HCT116 (cell line): ENCODE measurements around the gene GPR65. TPM values are rescaled to one million over a fixed set of nuclear protein-coding genes. Genes with fewer than 3 reads are reported as not detected.

Source experiments
- ATAC-seq: fragments of 200-7000 bp; cut with Tn5 transposase; 2 replicates; pipeline ENCODE4 v1.9.1; 2020; ENCODE audit warnings: mild to moderate bottlenecking, moderate library complexity
- BruUV-seq: library from RNA; stranded (reverse); fragments of 400-500 nt; replicated peaks from 2 replicates; lab custom pipeline; 2021; lab: Mats Ljungman, UMichigan
- CTCF ChIA-PET: fragments of 300-600 bp; sonication (Branson Sonifier 250); formaldehyde crosslinking; loops from one replicate; lab custom pipeline; 2021; ENCODE audit warnings: antibody characterized with exemption; lab: Charles Lee
- POLR2A ChIA-PET: fragments of 300-600, 350-600 bp; sonication (Branson Sonifier 250); formaldehyde crosslinking; loops from one replicate; lab custom pipeline; 2021; ENCODE audit warnings: antibody characterized with exemption; lab: Charles Lee
- RAD21 ChIA-PET, 2 experiments: fragments of 300-600 bp; sonication (Branson Sonifier 250); formaldehyde crosslinking; loops; one replicate each; lab custom pipeline; 2023; ENCODE audit warnings: low total read pairs in 2 of 2; ENCODE audit not compliant: uncharacterized antibody in 2 of 2, unreplicated experiment in 2 of 2, low non-redundant PET in 1 of 2; lab: Charles Lee
- DNase-seq: peaks from one replicate; pipeline ENCODE4 v3.0.0-alpha.2; 2010; ENCODE audit warnings: low read depth, low spot score
- H2AFZ ChIP-seq: fragments of 200-600 bp; shearing (Covaris generic), sonication (generic); 2 replicates; pipeline ENCODE4 v1.6.1; 2017; ENCODE audit warnings: low read depth, mixed run types, mixed read lengths, antibody characterized with exemption, low read length; ENCODE audit not compliant: poor library complexity, severe bottlenecking
- H3K27ac ChIP-seq: 2 replicates; pipeline ENCODE4 v1.5.1; 2012; ENCODE audit warnings: low read depth, low read length
- H3K27me3 ChIP-seq: fragments of 200-600 bp; sonication (generic); 2 replicates; pipeline ENCODE4 v1.6.1; 2016; ENCODE audit warnings: mixed run types, low read length, mixed read lengths; ENCODE audit not compliant: insufficient read depth
- H3K36me3 ChIP-seq, 2 experiments: fragments of 200-500 bp in 1 of 2; fragments of 200-600 bp in 1 of 2; sonication (Bioruptor generic) in 1 of 2; sonication (generic) in 1 of 2; 2 replicates each; pipeline versions ENCODE4 v1.5.1 to v1.6.1; 2014 to 2016; ENCODE audit warnings: low read length in 2 of 2, inconsistent platforms in 1 of 2, mixed read lengths in 1 of 2, mixed run types in 1 of 2; ENCODE audit not compliant: insufficient read depth in 2 of 2, control insufficient read depth in 1 of 2
- H3K4me1 ChIP-seq, 2 experiments: fragments of 200-600 bp in 1 of 2; sonication (generic) in 1 of 2; 2 replicates each; pipeline versions ENCODE4 v1.5.1 to v1.6.1; 2012 to 2017; ENCODE audit warnings: low read length in 2 of 2, inconsistent platforms in 1 of 2, mild to moderate bottlenecking in 1 of 2, mixed read lengths in 1 of 2, mixed run types in 1 of 2, moderate library complexity in 1 of 2; ENCODE audit not compliant: insufficient read depth in 2 of 2, control insufficient read depth in 1 of 2
- H3K4me2 ChIP-seq: fragments of 200-600 bp; sonication (generic); 2 replicates; pipeline ENCODE4 v1.6.1; 2017; ENCODE audit warnings: mixed run types, low read length, mixed read lengths
- H3K4me3 ChIP-seq, 2 experiments: fragments of 200-600 bp in 1 of 2; sonication (generic) in 1 of 2; replicated peaks in 1 of 2; 2 replicates each; pipeline ENCODE4 v1.5.1; 2011 to 2016; ENCODE audit warnings: low read length in 2 of 2, control low read depth in 1 of 2, low read depth in 1 of 2, mild to moderate bottlenecking in 1 of 2, mixed read lengths in 1 of 2, mixed run types in 1 of 2
- H3K79me2 ChIP-seq: fragments of 200-600 bp; sonication (generic); 2 replicates; pipeline ENCODE4 v1.6.1; 2017; ENCODE audit warnings: mild to moderate bottlenecking, mixed run types, low read length, moderate library complexity, mixed read lengths; ENCODE audit not compliant: insufficient read depth
- H3K9ac ChIP-seq: fragments of 200-600 bp; sonication (generic); 2 replicates; pipeline ENCODE4 v1.6.1; 2016; ENCODE audit warnings: low read length, mixed read lengths
- H3K9me2 ChIP-seq: fragments of 200-600 bp; sonication (generic), shearing (Covaris generic); 2 replicates; pipeline ENCODE4 v1.6.1; 2017; ENCODE audit warnings: mixed run types, mild to moderate bottlenecking, moderate library complexity; ENCODE audit not compliant: insufficient read depth
- H3K9me3 ChIP-seq, 2 experiments: fragments of 200-500 bp in 1 of 2; fragments of 200-600 bp in 1 of 2; sonication (Bioruptor generic) in 1 of 2; sonication (generic) in 1 of 2; 2 replicates each; pipeline ENCODE4 v1.6.1; 2014 to 2017; ENCODE audit warnings: low read length in 2 of 2, mixed read lengths in 2 of 2, inconsistent platforms in 1 of 2, low read depth in 1 of 2, mild to moderate bottlenecking in 1 of 2, mixed run types in 1 of 2, moderate library complexity in 1 of 2; ENCODE audit not compliant: control insufficient read depth in 1 of 2, insufficient read depth in 1 of 2
- H4K20me1 ChIP-seq: fragments of 200-600 bp; sonication (generic), shearing (Covaris generic); 2 replicates; pipeline ENCODE4 v1.6.1; 2017; ENCODE audit warnings: mixed run types, mild to moderate bottlenecking, moderate library complexity; ENCODE audit not compliant: insufficient read depth
- EZH2 ChIP-seq: fragments of 200-600 bp; sonication (generic); IDR thresholded peaks from 2 replicates; pipeline ENCODE4 v1.6.1; 2017; ENCODE audit warnings: antibody characterized with exemption, mixed run types
- EZH2phosphoT487 ChIP-seq: fragments of 200-600 bp; IDR thresholded peaks from 2 replicates; pipeline ENCODE4 v1.6.1; 2018; ENCODE audit warnings: antibody characterized with exemption, borderline replicate concordance
- FOSL1 ChIP-seq: IDR thresholded peaks from 2 replicates; pipeline ENCODE4 v1.6.1; 2012; ENCODE audit warnings: low read depth
- JUND ChIP-seq: IDR thresholded peaks from 2 replicates; pipeline ENCODE4 v1.6.1; 2012
- POLR2AphosphoS5 ChIP-seq: IDR thresholded peaks from 2 replicates; pipeline ENCODE4 v1.6.1; 2011; ENCODE audit warnings: mild to moderate bottlenecking, low read depth, low read length, moderate library complexity
- SP1 ChIP-seq: IDR thresholded peaks from 2 replicates; pipeline ENCODE4 v1.6.1; 2012; ENCODE audit warnings: low read depth
- YY1 ChIP-seq: IDR thresholded peaks from 2 replicates; pipeline ENCODE4 v1.6.1; 2011; ENCODE audit warnings: low read length, low read depth, moderate library complexity, mild to moderate bottlenecking; ENCODE audit not compliant: insufficient replicate concordance; ENCODE audit errors: extremely low read depth
- ZFX ChIP-seq: fragments of 450-650 bp; IDR thresholded peaks from 2 replicates; pipeline ENCODE4 v1.6.1; 2017
- intact Hi-C: fragments of 100-400 bp; cut with micrococcal nuclease; formaldehyde crosslinking; loops from 2 replicates; pipeline ENCODE4 v1.10.0; 2022
- total RNA-seq: library from RNA; stranded (reverse); gene quantifications from one replicate; pipeline ENCODE4 v1.2.1, GENCODE V29; 2021; ENCODE audit not compliant: unreplicated experiment
- TF ChIP-seq, protein P1 (sequence below): IDR thresholded peaks from 2 replicates; pipeline ENCODE4 v1.6.1; 2012
- TF ChIP-seq, protein P2 (sequence below): IDR thresholded peaks from 2 replicates; pipeline ENCODE4 v1.6.1; 2012
- TF ChIP-seq, protein P3 (sequence below): IDR thresholded peaks from 2 replicates; pipeline ENCODE4 v1.6.1; 2012; ENCODE audit warnings: low read depth

GPR65 gene
- total RNA-seq, 1 experiment from 2014 or later = 0.05 TPM

DNA sequence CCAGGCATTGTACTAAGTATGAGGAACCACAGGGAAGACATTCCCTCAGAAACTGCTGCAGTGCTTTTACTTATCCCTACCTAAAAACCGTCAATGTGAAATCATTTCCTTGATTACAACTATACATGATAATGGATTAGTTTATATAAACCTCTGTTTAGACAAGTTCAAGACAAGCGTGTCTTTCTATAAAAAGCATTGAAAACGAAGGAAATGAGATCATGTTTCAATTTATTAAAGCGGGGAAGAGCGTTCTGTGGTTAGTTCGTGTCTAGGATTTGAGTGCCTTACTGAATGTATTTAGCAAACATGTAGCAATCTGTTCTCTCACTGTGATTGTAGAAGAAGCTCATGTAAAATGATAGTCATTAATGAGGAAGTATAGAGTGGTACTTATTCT, 49.4 kb upstream of the GPR65 start:
- no TSS peak for BruUV-seq
- CTCF ChIA-PET = no interaction called here
- no peak for ATAC-seq
- no peaks in the 10 kb centered on the region for H3K9me2 ChIP-seq
- no peak overlapping the region for H3K27ac ChIP-seq
- no peak overlapping the region for H3K4me3 ChIP-seq
- H3K36me3 ChIP-seq = no peaks in the 10 kb centered on the region
- DNase-seq = no peak
- H3K79me2 ChIP-seq = no peaks in the 10 kb centered on the region
- TF ChIP-seq ZFX = no peak
- no peak for TF ChIP-seq SP1
- TF ChIP-seq EZH2phosphoT487 = no peak
- TF ChIP-seq EZH2 = no peak
- TF ChIP-seq JUND = no peak
- TF ChIP-seq, protein P1, sequence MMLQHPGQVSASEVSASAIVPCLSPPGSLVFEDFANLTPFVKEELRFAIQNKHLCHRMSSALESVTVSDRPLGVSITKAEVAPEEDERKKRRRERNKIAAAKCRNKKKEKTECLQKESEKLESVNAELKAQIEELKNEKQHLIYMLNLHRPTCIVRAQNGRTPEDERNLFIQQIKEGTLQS = no peak
- TF ChIP-seq, all 23 proteins: peak for 0
- Histone ChIP-seq H3K9me3 (no peaks in the 10 kb centered on the region), H3K4me2 (no peak overlapping the region), H2AFZ (no peak overlapping the region), H3K4me1 (no peaks in the 10 kb centered on the region), H3K27me3 (no peaks in the 10 kb centered on the region), H3K9ac (no peak overlapping the region), H4K20me1 (no peaks in the 10 kb centered on the region)
- RAD21 ChIA-PET = no interaction called here
- POLR2A ChIA-PET = no interaction called here
- intact Hi-C loops = no loop called here

DNA sequence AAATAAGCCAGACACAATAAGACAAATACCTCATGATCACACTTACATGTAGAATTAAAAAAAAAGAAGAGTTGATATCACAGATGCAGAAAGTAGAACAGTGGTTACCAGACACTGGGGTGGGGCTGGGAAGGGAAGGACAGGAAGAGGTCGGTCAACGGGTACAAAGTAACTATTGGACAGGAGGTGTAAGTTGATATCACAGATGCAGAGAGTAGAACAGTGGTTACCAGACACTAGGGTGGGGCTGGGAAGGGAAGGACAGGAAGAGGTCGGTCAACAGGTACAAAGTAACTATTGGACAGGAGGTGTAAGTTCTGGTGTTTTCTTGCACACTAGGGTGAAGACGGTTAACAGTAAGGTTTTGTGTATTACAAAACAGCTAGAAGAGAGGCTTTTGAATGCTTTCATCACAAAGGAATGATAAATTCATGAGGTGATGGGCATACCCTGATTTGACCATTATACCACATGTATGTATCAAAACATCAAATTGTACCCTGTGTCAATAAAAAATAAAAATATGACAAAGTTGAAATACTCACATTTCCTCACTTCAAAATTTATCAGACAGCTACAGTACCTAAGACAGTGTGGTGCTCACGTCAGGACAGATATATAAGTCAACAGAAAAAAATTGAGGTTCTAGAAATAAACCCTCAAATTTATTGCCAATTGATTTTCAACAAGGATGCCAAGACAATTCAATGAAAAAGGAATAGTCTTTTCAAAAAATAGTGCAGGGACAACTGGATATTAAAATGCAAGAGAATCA, 44.7 kb upstream of the GPR65 start:
- TF ChIP-seq, protein P1 = no peak
- TF ChIP-seq FOSL1 = no peak
- TF ChIP-seq, protein P2, sequence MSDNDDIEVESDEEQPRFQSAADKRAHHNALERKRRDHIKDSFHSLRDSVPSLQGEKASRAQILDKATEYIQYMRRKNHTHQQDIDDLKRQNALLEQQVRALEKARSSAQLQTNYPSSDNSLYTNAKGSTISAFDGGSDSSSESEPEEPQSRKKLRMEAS = no peak
- no peak for TF ChIP-seq EZH2
- no peak for TF ChIP-seq JUND
- TF ChIP-seq SP1 = no peak
- TF ChIP-seq, protein P3, sequence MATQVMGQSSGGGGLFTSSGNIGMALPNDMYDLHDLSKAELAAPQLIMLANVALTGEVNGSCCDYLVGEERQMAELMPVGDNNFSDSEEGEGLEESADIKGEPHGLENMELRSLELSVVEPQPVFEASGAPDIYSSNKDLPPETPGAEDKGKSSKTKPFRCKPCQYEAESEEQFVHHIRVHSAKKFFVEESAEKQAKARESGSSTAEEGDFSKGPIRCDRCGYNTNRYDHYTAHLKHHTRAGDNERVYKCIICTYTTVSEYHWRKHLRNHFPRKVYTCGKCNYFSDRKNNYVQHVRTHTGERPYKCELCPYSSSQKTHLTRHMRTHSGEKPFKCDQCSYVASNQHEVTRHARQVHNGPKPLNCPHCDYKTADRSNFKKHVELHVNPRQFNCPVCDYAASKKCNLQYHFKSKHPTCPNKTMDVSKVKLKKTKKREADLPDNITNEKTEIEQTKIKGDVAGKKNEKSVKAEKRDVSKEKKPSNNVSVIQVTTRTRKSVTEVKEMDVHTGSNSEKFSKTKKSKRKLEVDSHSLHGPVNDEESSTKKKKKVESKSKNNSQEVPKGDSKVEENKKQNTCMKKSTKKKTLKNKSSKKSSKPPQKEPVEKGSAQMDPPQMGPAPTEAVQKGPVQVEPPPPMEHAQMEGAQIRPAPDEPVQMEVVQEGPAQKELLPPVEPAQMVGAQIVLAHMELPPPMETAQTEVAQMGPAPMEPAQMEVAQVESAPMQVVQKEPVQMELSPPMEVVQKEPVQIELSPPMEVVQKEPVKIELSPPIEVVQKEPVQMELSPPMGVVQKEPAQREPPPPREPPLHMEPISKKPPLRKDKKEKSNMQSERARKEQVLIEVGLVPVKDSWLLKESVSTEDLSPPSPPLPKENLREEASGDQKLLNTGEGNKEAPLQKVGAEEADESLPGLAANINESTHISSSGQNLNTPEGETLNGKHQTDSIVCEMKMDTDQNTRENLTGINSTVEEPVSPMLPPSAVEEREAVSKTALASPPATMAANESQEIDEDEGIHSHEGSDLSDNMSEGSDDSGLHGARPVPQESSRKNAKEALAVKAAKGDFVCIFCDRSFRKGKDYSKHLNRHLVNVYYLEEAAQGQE = no peak
- no peak for TF ChIP-seq POLR2AphosphoS5
- no peak for TF ChIP-seq YY1
- TF ChIP-seq, all 23 proteins: peak for 0
- H3K4me1 ChIP-seq = no peaks in the 10 kb centered on the region
- POLR2A ChIA-PET = no interaction called here
- no peaks in the 10 kb centered on the region for H3K36me3 ChIP-seq
- H4K20me1 ChIP-seq = no peaks in the 10 kb centered on the region
- no peak overlapping the region for H3K4me3 ChIP-seq
- H2AFZ ChIP-seq = no peak overlapping the region
- H3K4me2 ChIP-seq = no peak overlapping the region
- intact Hi-C loops = no loop called here
- H3K9me2 ChIP-seq = no peaks in the 10 kb centered on the region
- no peaks in the 10 kb centered on the region for H3K27me3 ChIP-seq
- no peaks in the 10 kb centered on the region for H3K9me3 ChIP-seq
- no peak overlapping the region for H3K27ac ChIP-seq
- RAD21 ChIA-PET = no interaction called here
- CTCF ChIA-PET = no interaction called here
- no peak for ATAC-seq
- DNase-seq = no peak
- no peaks in the 10 kb centered on the region for H3K79me2 ChIP-seq
- H3K9ac ChIP-seq = no peak overlapping the region
- BruUV-seq = no TSS peak
